Stimulated activated CD4-positive, alpha-beta T cell treated with anti-CD3 and anti-CD28 coated beads, Interleukin-15, amount 100 ng/mL, for 48 hours (primary cell): ENCODE measurements around the gene PPFIA3.
"Not testable (repeated sequence)": the region's sequence is repeated elsewhere in the genome, so short reads cannot be mapped to it uniquely, and the experiment has no call there.

Experiments used
- DNase-seq, 2 donors: peaks; one replicate each; pipeline ENCODE4 v3.0.0-alpha.2; 2020; ENCODE audit warnings: low read depth in 2 of 2

The PPFIA3 gene

GRCh38 chr19:49119411-49120324, at the start of gene PPFIA3:
Gene PPFIA3, plus strand, starts transcription at chr19:49119544. Its CDS starts 8,330 bp downstream, at chr19:49127874.
- no peak for DNase-seq

GRCh38 chr19:49070416-49070815, 48.9 kb upstream of the PPFIA3 start:
- no peak for DNase-seq

DNA sequence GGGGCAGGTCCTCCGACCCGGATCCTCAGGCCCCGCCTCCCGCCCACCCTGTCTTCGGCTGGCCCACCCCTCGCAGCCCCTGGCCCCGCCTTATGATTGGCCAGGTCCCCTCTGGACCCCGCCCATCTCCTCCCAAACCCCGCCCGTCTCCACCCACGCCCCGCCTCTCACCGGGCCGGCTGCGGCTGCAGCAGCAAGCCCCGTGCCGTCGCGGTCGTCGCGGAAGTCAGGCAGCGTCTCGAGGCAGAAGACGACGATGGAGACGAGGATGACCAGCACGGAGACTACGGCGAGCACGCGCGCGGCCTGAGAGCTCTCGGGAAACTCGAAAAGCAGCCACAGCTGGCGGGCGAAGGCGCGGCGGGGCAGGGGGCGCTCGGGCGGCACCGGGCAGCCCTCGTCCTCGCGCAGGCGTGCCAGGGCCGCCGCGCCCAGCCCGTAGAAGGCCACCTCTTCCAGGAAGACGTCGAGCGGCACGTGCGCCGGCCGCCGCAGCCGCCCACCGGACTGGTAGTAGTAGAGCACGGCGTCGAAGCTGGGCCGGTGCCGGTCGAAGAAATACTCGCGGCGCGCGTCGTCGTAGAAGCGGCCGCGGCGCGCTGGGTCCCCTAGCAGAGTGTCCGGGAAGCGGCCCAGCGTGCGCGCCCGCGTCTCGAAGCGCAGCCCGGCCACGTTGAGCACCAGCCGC, 47.3 kb upstream of the PPFIA3 start:
- no peak for DNase-seq

DNA sequence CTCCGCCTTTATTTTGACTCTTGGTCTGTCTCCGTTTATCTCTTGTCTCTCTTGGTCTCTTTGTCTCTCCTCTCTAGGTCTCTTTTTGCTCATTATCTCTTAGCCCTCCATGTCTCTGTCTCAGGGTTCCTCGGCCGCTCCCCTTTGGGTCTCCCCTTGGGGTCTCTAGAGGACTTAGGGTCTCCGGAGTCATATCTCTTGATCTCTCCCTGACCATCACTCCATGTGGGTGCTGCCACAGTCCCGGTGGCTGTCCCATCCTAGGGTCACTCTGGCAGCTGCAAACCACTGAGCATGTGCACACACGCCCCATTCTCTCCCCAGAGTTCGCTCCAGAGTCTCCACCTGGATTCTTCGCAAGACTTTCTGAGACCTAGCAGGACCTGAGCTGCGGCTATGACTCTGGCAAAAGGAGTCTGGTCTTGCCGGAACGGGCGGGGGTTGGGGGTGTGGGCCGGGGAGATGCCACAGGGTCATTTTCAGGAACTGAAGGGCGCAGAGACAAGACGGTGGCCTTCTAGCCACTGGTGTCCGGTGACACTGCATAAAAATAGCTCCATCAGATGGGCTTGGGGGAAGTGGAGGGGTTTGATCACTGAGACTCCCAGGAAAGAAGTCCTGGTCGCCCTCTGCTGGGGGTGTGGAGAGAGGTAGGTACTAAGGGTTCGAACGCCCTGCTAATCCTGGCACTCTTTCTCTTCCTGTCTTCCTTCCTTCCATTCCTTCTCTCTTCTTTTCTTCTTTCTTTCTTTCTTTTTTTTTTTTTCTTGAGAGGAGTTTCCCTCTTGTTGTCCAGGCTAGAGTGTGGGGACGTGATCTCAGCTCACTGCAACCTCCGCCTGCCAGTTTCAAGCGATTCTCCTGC, 45.6 kb upstream of the PPFIA3 start:
- DNase-seq, result no peak

- DNase-seq, result not testable (repeated sequence)
These were observed 44.5 kb upstream of the PPFIA3 start for GRCh38 chr19:49074869-49075268.

DNA sequence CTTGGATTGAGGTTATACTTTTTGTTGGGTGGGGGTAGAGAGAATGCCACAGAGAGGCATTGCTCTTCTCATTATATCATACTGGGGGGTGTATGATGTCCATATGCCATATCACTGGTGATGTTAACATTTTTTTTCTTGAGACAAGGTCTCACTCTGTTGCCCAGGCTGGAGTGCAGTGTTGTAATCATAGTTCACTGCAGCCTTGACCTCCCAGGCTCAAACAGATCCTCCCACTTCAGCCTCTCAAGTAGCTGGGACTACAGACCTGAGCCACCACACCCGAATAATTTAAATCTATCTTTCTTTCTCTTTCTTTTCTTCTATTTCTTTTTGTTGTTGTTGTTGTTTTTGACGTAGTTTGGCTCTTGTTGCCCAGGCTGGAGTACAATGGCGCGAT, 39.0 kb upstream of the PPFIA3 start:
- no peak for DNase-seq

DNA sequence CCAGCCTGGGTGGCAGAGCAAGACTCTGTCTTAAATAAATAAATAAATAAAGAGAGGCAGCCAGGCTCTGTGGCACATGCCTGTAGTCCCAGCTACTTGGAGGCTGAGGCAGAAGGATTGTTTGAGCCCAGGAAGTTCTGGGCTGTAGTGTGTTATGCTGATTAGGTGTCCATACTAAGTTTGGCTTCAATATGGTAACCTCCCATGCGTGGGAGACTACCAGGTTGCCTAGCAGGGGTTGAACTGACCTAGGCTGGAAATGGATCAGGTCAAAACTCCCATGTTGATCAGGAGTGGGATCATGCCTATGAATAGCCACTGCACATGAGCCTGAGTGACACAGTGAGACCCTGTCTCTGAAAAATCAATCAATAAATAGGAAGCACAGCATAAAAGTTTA, 38.1 kb upstream of the PPFIA3 start:
- DNase-seq, result no peak

DNA sequence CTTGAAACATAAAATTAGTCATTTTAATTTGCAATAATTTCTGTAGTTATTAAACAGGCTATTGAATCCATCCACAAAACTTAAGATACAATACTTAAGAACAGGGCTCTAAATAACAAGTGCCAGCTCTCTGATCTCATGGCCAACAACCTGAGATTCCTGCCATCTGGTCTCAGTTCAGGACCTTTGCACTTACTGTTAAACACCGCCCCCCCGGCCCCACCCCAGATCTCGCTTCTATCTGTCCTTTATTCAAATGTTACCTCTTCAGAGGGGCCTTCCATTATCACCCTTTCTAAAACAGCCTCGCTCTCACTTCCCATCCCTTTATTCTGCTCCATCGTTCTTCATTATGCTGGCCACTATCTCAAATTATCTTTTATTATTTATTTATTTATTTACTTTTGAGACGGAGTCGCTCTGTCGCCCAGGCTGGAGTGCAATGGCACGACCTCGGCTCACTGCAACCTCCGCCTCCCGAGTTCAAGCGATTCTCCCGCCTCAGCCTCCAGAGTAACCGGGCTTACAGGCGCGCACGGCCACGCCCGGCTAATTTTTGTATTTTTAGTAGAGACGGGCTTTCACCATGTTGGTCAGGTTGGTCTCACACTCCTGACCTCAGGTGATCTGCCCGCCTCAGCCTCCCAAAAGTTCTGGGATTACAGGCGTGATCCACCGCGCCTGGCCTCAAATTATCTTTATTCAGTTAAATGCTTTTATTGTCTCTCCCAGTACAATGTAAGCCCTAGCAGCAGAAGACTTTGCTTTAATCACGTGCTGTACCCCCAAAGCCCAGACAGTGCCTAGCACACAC, 34.9 kb upstream of the PPFIA3 start:
- DNase-seq, result no peak

DNA sequence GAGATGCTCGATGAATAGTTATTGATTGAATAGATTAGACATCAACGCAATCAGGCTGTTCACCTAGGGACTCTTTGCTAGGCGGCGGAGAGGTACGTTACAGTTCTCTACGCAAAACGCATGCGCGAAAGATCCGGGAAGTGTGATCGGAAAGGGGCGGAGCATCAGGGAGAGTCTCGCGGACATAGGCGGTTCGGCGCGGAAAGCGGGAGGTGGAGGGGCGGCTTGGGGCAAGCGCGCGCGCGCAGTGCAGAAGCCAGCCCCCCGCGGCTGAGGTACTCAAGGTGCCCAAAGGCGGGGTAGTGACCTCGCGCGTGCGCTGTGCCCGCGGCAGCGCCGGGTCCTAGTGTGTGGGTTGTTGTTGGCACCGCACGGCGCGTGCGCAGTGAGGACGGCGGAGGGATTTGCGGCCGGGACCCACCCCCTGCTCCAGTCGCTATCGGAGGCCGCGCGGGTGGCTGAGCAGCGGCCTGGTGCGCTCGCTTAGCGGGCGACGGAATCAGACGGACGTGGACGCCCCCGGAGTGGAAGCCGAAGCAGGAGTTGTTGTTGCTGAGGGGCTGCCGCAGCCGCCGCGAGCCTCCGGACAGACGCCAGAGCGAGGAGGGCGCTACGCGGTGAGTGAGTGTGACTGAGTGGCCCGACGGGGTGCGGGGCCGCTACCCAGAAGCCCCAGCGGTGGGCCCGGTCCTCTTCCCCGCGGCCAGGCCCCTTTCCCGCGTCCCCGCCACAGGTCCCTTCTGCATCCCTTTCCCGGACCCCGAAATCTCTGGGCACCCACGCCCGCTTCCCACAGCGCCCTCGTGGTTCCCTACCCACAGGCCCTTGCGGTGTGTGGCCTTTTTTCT, 34.1 kb upstream of the PPFIA3 start, which contains the start of gene SNRNP70:
SNRNP70 (plus strand) TSS at position 432 of the 848 bp plus-strand sequence. CDS start 964 bp downstream, outside the sequence.
- peak; percentile 98 for DNase-seq

DNA sequence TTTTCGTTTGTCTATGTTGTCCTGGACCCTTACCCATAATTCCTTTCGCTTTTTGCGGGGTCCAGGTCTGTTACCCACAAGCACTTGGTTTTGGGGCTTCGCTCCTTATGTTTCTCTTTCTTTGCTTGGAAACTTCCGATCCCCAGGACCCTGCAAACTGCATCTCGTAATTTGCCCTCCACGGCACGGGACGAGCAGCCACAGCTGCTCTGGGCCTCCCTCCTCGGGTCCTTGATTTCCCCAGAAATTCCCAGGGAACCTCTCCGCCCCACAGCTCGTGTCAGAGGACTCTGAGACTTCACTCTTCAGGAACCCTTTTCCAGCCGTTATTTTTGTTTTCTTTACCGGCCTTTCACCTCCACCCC, 33.5 kb upstream of the PPFIA3 start:
- DNase-seq, result no peak

DNA sequence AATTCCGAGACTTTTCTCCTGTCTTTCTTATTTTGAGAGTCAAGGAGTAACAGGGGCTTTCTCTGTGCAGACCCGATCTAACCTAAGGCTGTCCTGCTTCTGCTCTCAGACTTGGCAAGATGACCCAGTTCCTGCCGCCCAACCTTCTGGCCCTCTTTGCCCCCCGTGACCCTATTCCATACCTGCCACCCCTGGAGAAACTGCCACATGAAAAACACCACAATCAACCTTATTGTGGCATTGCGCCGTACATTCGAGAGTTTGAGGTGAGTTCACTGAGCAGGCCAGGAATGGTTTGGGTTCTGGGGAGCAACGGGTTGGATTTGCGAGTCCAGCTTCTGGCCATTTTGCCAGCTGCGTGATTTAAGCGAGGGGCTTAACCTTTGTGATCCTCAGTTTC, 33.0 kb upstream of the PPFIA3 start:
- no peak for DNase-seq

DNA sequence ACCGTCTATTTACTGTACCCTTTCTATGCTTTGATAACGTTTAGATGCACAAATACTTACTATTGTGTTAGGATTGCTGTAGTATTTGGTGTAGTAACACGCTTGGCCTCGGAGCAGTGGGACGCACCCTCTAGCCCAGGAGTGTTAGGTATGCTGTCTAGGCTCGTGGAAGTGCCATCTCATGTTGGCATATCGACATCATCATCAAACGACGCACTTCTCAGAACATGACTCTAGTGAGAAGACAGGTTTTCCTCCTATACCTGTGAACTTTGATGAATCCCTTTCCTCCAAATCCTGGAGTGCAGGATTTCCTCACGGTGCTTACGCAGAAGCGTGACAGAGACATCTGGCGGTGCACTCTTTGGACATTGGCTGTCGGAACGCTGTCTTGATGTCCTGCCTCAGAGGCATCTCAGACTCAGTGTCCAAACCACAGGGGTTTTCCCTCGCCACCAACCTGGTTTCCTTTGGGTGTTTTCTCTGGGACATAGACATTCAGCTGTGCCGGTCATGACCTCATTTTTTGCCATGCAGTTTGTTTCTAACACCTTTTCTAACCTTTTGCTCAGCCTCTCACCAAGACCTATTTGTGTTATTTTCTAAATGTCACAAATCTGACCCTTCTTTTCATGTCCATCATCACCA, 27.8 kb upstream of the PPFIA3 start:
- DNase-seq, result no peak

DNA sequence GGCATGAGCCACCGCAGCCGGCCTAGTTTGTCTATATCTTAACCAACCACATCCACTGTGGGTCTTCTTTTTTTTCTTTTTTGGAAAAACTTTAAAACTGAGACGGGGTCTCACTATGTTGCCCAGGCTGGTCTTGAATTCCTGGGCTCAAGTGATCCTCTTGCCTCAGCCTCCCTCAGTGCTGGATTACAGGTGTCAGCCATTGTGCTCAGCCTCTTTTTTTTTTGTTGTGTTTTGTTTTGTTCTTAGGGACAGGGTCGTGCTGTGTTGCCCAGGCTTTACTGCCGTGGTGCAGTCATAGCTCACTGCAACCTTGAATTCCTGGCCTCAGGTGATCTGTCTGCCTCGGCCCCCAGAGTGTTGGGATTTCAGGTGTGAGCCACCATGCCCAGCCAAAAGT, 26.7 kb upstream of the PPFIA3 start:
- no peak for DNase-seq

- no peak for DNase-seq
These were observed 24.6 kb upstream of the PPFIA3 start for GRCh38 chr19:49094505-49095482.

- DNase-seq, result peak in 1 of 2 donors; percentile 58
These were observed 21.7 kb upstream of the PPFIA3 start for GRCh38 chr19:49097453-49098288.

GRCh38 chr19:49098795-49099194, 20.5 kb upstream of the PPFIA3 start:
- no peak for DNase-seq

GRCh38 chr19:49101160-49101559, 18.2 kb upstream of the PPFIA3 start:
- no peak for DNase-seq

GRCh38 chr19:49102303-49102702, 17.0 kb upstream of the PPFIA3 start:
- no peak for DNase-seq
